Endodermal cell (in vitro differentiated cells): Measurements from ENCODE around the gene TTC9. TPM values are rescaled to one million over a fixed set of nuclear protein-coding genes. Genes with fewer than 3 reads are reported as not detected.
A peak's percentile ranks its signal among the peaks of the same experiment; 100 is the strongest.

Experiments used
- DNase-seq: peaks from one replicate; pipeline ENCODE4 v3.0.0-alpha.2; 2017
- H3K27ac ChIP-seq: 2 replicates; pipeline ENCODE4 v1.5.1; 2013; ENCODE audit warnings: mild to moderate bottlenecking, low read depth, low read length, moderate library complexity
- H3K27me3 ChIP-seq: 2 replicates; pipeline ENCODE4 v1.6.1; 2013; ENCODE audit warnings: mild to moderate bottlenecking, low read length, moderate library complexity; ENCODE audit not compliant: insufficient read depth, control insufficient read depth, poor library complexity, severe bottlenecking
- H3K36me3 ChIP-seq: 2 replicates; pipeline ENCODE4 v1.7.0; 2013; ENCODE audit warnings: mild to moderate bottlenecking, low read length, moderate library complexity; ENCODE audit not compliant: control insufficient read depth, insufficient read depth
- H3K4me1 ChIP-seq: one replicate; pipeline ENCODE4 v1.7.0; 2013; ENCODE audit warnings: low read length; ENCODE audit not compliant: control insufficient read depth, insufficient read depth
- H3K4me3 ChIP-seq: 2 replicates; pipeline ENCODE4 v1.5.1; 2013; ENCODE audit warnings: mild to moderate bottlenecking, low read length, moderate library complexity
- H3K9ac ChIP-seq: 2 replicates; pipeline ENCODE4 v1.6.1; 2013; ENCODE audit warnings: mild to moderate bottlenecking, low read length, moderate library complexity; ENCODE audit not compliant: poor library complexity, severe bottlenecking; ENCODE audit errors: extremely low read depth
- H3K9me3 ChIP-seq: 2 replicates; pipeline ENCODE4 v1.6.1; 2013; ENCODE audit warnings: mild to moderate bottlenecking, low read length, moderate library complexity; ENCODE audit not compliant: control insufficient read depth
- H3K27ac Mint-ChIP-seq: 2 replicates; pipeline ENCODE4 v1.8.0; 2020; ENCODE audit warnings: mixed read lengths
- H3K27me3 Mint-ChIP-seq: 2 replicates; pipeline ENCODE4 v1.8.0; 2021; ENCODE audit warnings: mild to moderate bottlenecking, mixed read lengths; ENCODE audit not compliant: insufficient read depth
- H3K36me3 Mint-ChIP-seq: 2 replicates; pipeline ENCODE4 v1.8.0; 2020; ENCODE audit warnings: low read depth, mixed read lengths
- H3K4me1 Mint-ChIP-seq: 2 replicates; pipeline ENCODE4 v1.8.0; 2020; ENCODE audit warnings: mixed read lengths
- H3K4me3 Mint-ChIP-seq: 2 replicates; pipeline ENCODE4 v1.8.0; 2020; ENCODE audit warnings: mild to moderate bottlenecking, moderate library complexity, mixed read lengths
- H3K9me3 Mint-ChIP-seq: 2 replicates; pipeline ENCODE4 v1.8.0; 2020; ENCODE audit warnings: mild to moderate bottlenecking, mixed read lengths
- WGBS, 2 experiments: methylation state at CpG; one replicate each; pipeline versions ENCODE4 v1.1.5 to v1.1.7; 2013; ENCODE audit warnings: missing lambda C conversion rate in 2 of 2, mixed read lengths in 1 of 2; ENCODE audit not compliant: insufficient coverage in 1 of 2, insufficient read length in 1 of 2; 5-methylcytosine and 5-hydroxymethylcytosine counted together
- total RNA-seq, 2 donors: library from RNA; stranded (reverse); fragmentation: NEBNext Ultra II Directional in 1 of 2; extraction: Animal tissue kit (Norgen Biotek cat#: 25700) in 1 of 2; gene quantifications; 2 replicates in 1 of 2; 3 replicates in 1 of 2; pipeline ENCODE4 v1.2.1, GENCODE V29; 2021
- TF ChIP-seq, protein P1 (sequence below): fragments of 200-600 bp; sonication (generic); conservative IDR thresholded peaks from 2 replicates; pipeline ENCODE4 v1.5.0; 2021; ENCODE audit warnings: antibody characterized with exemption, mild to moderate bottlenecking

Gene TTC9
- total RNA-seq, 2 donors from 2014 or later, result 9.4 to 11.6 TPM

- 67 to 72% methylated on average over 2 to 3 of the region's 3 CpGs for WGBS, 2 experiments
Observed at GRCh38 chr14:70601162-70601561, 40.6 kb upstream of the TTC9 start.

GRCh38 chr14:70602254-70602653, 39.5 kb upstream of the TTC9 start:
- DNase-seq, result no peak
- H3K36me3 ChIP-seq, result peaks cover 5% of the 10 kb centered on the region
- H3K4me3 Mint-ChIP-seq, result no peak overlapping the region
- TF ChIP-seq, protein P1, sequence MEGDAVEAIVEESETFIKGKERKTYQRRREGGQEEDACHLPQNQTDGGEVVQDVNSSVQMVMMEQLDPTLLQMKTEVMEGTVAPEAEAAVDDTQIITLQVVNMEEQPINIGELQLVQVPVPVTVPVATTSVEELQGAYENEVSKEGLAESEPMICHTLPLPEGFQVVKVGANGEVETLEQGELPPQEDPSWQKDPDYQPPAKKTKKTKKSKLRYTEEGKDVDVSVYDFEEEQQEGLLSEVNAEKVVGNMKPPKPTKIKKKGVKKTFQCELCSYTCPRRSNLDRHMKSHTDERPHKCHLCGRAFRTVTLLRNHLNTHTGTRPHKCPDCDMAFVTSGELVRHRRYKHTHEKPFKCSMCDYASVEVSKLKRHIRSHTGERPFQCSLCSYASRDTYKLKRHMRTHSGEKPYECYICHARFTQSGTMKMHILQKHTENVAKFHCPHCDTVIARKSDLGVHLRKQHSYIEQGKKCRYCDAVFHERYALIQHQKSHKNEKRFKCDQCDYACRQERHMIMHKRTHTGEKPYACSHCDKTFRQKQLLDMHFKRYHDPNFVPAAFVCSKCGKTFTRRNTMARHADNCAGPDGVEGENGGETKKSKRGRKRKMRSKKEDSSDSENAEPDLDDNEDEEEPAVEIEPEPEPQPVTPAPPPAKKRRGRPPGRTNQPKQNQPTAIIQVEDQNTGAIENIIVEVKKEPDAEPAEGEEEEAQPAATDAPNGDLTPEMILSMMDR, result no peak
- H3K27ac ChIP-seq, result no peak overlapping the region
- no peak overlapping the region for H3K9ac ChIP-seq
- H3K9me3 Mint-ChIP-seq, result no peaks in the 10 kb centered on the region
- peaks cover 4% of the 10 kb centered on the region for H3K36me3 Mint-ChIP-seq
- H3K4me1 Mint-ChIP-seq, result peaks cover 10% of the 10 kb centered on the region
- H3K4me3 ChIP-seq, result no peak overlapping the region
- no peak overlapping the region for H3K27ac Mint-ChIP-seq
- H3K9me3 ChIP-seq, result no peaks in the 10 kb centered on the region
- no peaks in the 10 kb centered on the region for H3K4me1 ChIP-seq
- 75 to 94% methylated on average over 1 to 2 of the region's 2 CpGs for WGBS, 2 experiments
- no peaks in the 10 kb centered on the region for H3K27me3 ChIP-seq
- H3K27me3 Mint-ChIP-seq, result peaks cover 4% of the 10 kb centered on the region

More at GRCh38 chr14:70601162-70601561, 40.6 kb upstream of the TTC9 start:
- peak overlapping the region; percentile 83 for H3K27ac Mint-ChIP-seq
- no peaks in the 10 kb centered on the region for H3K4me1 ChIP-seq
- H3K27ac ChIP-seq, result peak overlapping the region; percentile 48
- DNase-seq, result no peak
- TF ChIP-seq, protein P1, result no peak
- H3K27me3 ChIP-seq, result no peaks in the 10 kb centered on the region
- peaks cover 4% of the 10 kb centered on the region for H3K27me3 Mint-ChIP-seq
- peak overlapping the region; percentile 83 for H3K4me3 ChIP-seq
- H3K9ac ChIP-seq, result no peak overlapping the region
- H3K36me3 ChIP-seq, result peaks cover 13% of the 10 kb centered on the region
- peaks cover 10% of the 10 kb centered on the region for H3K4me1 Mint-ChIP-seq
- no peaks in the 10 kb centered on the region for H3K9me3 ChIP-seq
- H3K9me3 Mint-ChIP-seq, result no peaks in the 10 kb centered on the region
- peaks cover 4% of the 10 kb centered on the region for H3K36me3 Mint-ChIP-seq
- peak overlapping the region; percentile 96 for H3K4me3 Mint-ChIP-seq

- Mint-ChIP-seq H3K27me3 (peaks cover 2% of the 10 kb centered on the region), H3K9me3 (no peaks in the 10 kb centered on the region), H3K36me3 (no peaks in the 10 kb centered on the region), H3K4me1 (peaks cover 6% of the 10 kb centered on the region), H3K4me3 (no peak overlapping the region), H3K27ac (no peak overlapping the region)
- Histone ChIP-seq H3K9ac (no peak overlapping the region), H3K36me3 (no peaks in the 10 kb centered on the region), H3K4me3 (no peak overlapping the region), H3K9me3 (no peaks in the 10 kb centered on the region), H3K27ac (no peak overlapping the region), H3K27me3 (no peaks in the 10 kb centered on the region), H3K4me1 (no peaks in the 10 kb centered on the region)
- 80 to 82% methylated on average over 2 to 3 of the region's 3 CpGs for WGBS, 2 experiments
- DNase-seq, result no peak
- TF ChIP-seq, protein P1, result no peak
Observed at GRCh38 chr14:70611216-70611615, 30.5 kb upstream of the TTC9 start.
